H1 (cell line): ENCODE data around the gene GRM4. TPM values are rescaled to one million over a fixed set of nuclear protein-coding genes. Genes with fewer than 3 reads are reported as not detected.

Experiments
- CTCF ChIA-PET: fragments of 300-600 bp; sonication (Branson Sonifier 250); formaldehyde crosslinking; loops from one replicate; lab custom pipeline; 2021; ENCODE audit not compliant: partially characterized antibody; lab: Charles Lee
- POLR2A ChIA-PET: fragments of 300-600 bp; sonication (Branson Sonifier 250); formaldehyde crosslinking; loops from one replicate; lab custom pipeline; 2021; ENCODE audit warnings: inconsistent platforms; ENCODE audit not compliant: partially characterized antibody; lab: Charles Lee
- DNase-seq, 2 experiments: peaks; one replicate each; pipeline versions ENCODE4 v3.0.0 to v3.0.0-alpha.2; 2010 to 2022; ENCODE audit warnings: low spot score in 2 of 2, low read depth in 1 of 2, mixed read lengths in 1 of 2
- FAIRE-seq: peaks from 2 replicates; lab custom pipeline; 2011; peaks lifted over from hg19 to GRCh38; lab: Jason Lieb, UNC
- H2AFZ ChIP-seq: 2 replicates; pipeline ENCODE4 v1.8.1; 2012; ENCODE audit warnings: low read length, inconsistent platforms
- H2AK5ac ChIP-seq: 2 replicates; pipeline ENCODE4 v1.6.1; 2013; ENCODE audit warnings: low read depth, low read length
- H2BK120ac ChIP-seq: replicated peaks from 2 replicates; pipeline ENCODE3; 2013; ENCODE audit warnings: low read depth, low read length, inconsistent platforms
- H2BK12ac ChIP-seq: 2 replicates; pipeline ENCODE4 v1.6.1; 2013; ENCODE audit warnings: low read depth, low read length
- H2BK15ac ChIP-seq: 2 replicates; pipeline ENCODE4 v1.6.1; 2013; ENCODE audit warnings: low read length
- H2BK20ac ChIP-seq: 2 replicates; pipeline ENCODE4 v1.6.1; 2013; ENCODE audit warnings: low read length
- H2BK5ac ChIP-seq: 2 replicates; pipeline ENCODE4 v1.6.1; 2013; ENCODE audit warnings: low read depth, low read length
- H3K14ac ChIP-seq: 2 replicates; pipeline ENCODE4 v1.6.1; 2013; ENCODE audit warnings: inconsistent platforms; ENCODE audit not compliant: insufficient read length
- H3K18ac ChIP-seq: 2 replicates; pipeline ENCODE4 v1.6.1; 2013; ENCODE audit warnings: low read length; ENCODE audit errors: extremely low read depth
- H3K23ac ChIP-seq: 2 replicates; pipeline ENCODE4 v1.6.1; 2013; ENCODE audit warnings: inconsistent platforms; ENCODE audit not compliant: insufficient read length
- H3K23me2 ChIP-seq: 2 replicates; pipeline ENCODE4 v1.6.1; 2013; ENCODE audit warnings: low read depth, low read length
- H3K27ac ChIP-seq: 2 replicates; pipeline ENCODE4 v1.6.1; 2011; ENCODE audit warnings: low read depth, low read length, inconsistent platforms
- H3K27me3 ChIP-seq, 4 experiments: replicated peaks in 1 of 4; 1 replicate in 1 of 4; 2 replicates in 3 of 4; pipeline versions ENCODE4 v1.6.1 to v1.8.1; 2011 to 2013; ENCODE audit warnings: low read length in 3 of 4, mild to moderate bottlenecking in 3 of 4, inconsistent platforms in 2 of 4, mixed read lengths in 2 of 4, moderate library complexity in 1 of 4; ENCODE audit not compliant: control insufficient read depth in 3 of 4, insufficient read depth in 3 of 4; ENCODE audit errors: extremely low read depth in 1 of 4
- H3K36me3 ChIP-seq, 4 experiments: 2 replicates each; pipeline versions ENCODE4 v1.6.1 to v1.8.1; 2011 to 2013; ENCODE audit warnings: mild to moderate bottlenecking in 4 of 4, low read length in 3 of 4, moderate library complexity in 2 of 4, control low read depth in 1 of 4, inconsistent platforms in 1 of 4; ENCODE audit not compliant: insufficient read depth in 4 of 4, control insufficient read depth in 2 of 4
- H3K4ac ChIP-seq: replicated peaks from 2 replicates; pipeline ENCODE3; 2013; ENCODE audit warnings: low read length, low read depth, mixed read lengths, inconsistent platforms; ENCODE audit not compliant: insufficient read length
- H3K4me1 ChIP-seq, 4 experiments: replicated peaks in 1 of 4; 1 replicate in 1 of 4; 2 replicates in 3 of 4; pipeline versions ENCODE4 v1.6.1 to v1.8.1; 2011 to 2013; ENCODE audit warnings: low read length in 3 of 4, inconsistent platforms in 2 of 4, mixed read lengths in 1 of 4; ENCODE audit not compliant: insufficient read depth in 4 of 4, control insufficient read depth in 3 of 4
- H3K4me2 ChIP-seq, 2 experiments: 2 replicates each; pipeline versions ENCODE4 v1.6.1 to v1.8.1; 2011 to 2013; ENCODE audit warnings: low read depth in 2 of 2, low read length in 2 of 2, control low read depth in 1 of 2, inconsistent platforms in 1 of 2, mild to moderate bottlenecking in 1 of 2; ENCODE audit not compliant: insufficient read depth in 1 of 2
- H3K4me3 ChIP-seq, 4 experiments: fragments of 200-600, 300-600 bp in 1 of 4; sonication (generic), shearing (Covaris generic), sonication (Bioruptor Twin) in 1 of 4; 2 replicates each; pipeline versions ENCODE4 v1.5.1 to v1.8.1; 2011 to 2016; ENCODE audit warnings: low read length in 4 of 4, low read depth in 3 of 4, control low read depth in 2 of 4, inconsistent platforms in 2 of 4, mild to moderate bottlenecking in 2 of 4, mixed read lengths in 1 of 4, moderate library complexity in 1 of 4; ENCODE audit not compliant: insufficient read depth in 2 of 4; ENCODE audit errors: extremely low read depth in 1 of 4
- H3K56ac ChIP-seq: replicated peaks from 2 replicates; pipeline ENCODE3; 2013; ENCODE audit warnings: low read depth, mild to moderate bottlenecking, mixed read lengths, low read length, inconsistent platforms; ENCODE audit not compliant: insufficient read length
- H3K79me1 ChIP-seq: 2 replicates; pipeline ENCODE4 v1.6.1; 2013; ENCODE audit warnings: low read depth, low read length, control low read depth
- H3K79me2 ChIP-seq, 2 experiments: 2 replicates each; pipeline versions ENCODE4 v1.6.1 to v1.8.1; 2012 to 2013; ENCODE audit warnings: low read length in 2 of 2, mild to moderate bottlenecking in 2 of 2, inconsistent platforms in 1 of 2; ENCODE audit not compliant: insufficient read depth in 2 of 2, control insufficient read depth in 1 of 2
- H3K9ac ChIP-seq, 4 experiments: replicated peaks in 1 of 4; 1 replicate in 1 of 4; 2 replicates in 3 of 4; pipeline versions ENCODE4 v1.6.1 to v1.8.1; 2011 to 2013; ENCODE audit warnings: low read depth in 3 of 4, low read length in 3 of 4, control low read depth in 2 of 4, mild to moderate bottlenecking in 2 of 4, moderate library complexity in 2 of 4, inconsistent platforms in 1 of 4; ENCODE audit errors: extremely low read depth in 1 of 4
- H3K9me3 ChIP-seq, 2 experiments: 2 replicates each; pipeline versions ENCODE4 v1.6.1 to v1.8.1; 2012 to 2013; ENCODE audit warnings: mild to moderate bottlenecking in 2 of 2, moderate library complexity in 2 of 2, control low read depth in 1 of 2, inconsistent platforms in 1 of 2, low read depth in 1 of 2, low read length in 1 of 2, mixed read lengths in 1 of 2; ENCODE audit not compliant: insufficient read depth in 2 of 2
- H4K20me1 ChIP-seq, 2 experiments: replicated peaks in 1 of 2; 2 replicates each; pipeline versions ENCODE3 to v1.8.1; 2011 to 2013; ENCODE audit warnings: inconsistent platforms in 2 of 2, low read length in 2 of 2, mild to moderate bottlenecking in 1 of 2; ENCODE audit not compliant: insufficient read depth in 2 of 2, control insufficient read depth in 1 of 2
- H4K5ac ChIP-seq: 2 replicates; pipeline ENCODE4 v1.6.1; 2013; ENCODE audit warnings: low read length, low read depth, mixed read lengths, inconsistent platforms; ENCODE audit not compliant: insufficient read length
- H4K8ac ChIP-seq: 2 replicates; pipeline ENCODE4 v1.8.0; 2013; ENCODE audit warnings: mild to moderate bottlenecking, moderate library complexity, low read length, inconsistent platforms; ENCODE audit not compliant: insufficient read depth; ENCODE audit errors: extremely low read depth
- H4K91ac ChIP-seq: replicated peaks from 2 replicates; pipeline ENCODE3; 2013; ENCODE audit warnings: low read length, mixed read lengths, inconsistent platforms; ENCODE audit not compliant: insufficient read length
- ASH2L ChIP-seq: fragments of 200-600, 300-600 bp; sonication (generic); IDR thresholded peaks from one replicate; pipeline ENCODE4 v1.7.1; 2017; ENCODE audit warnings: low read length
- CBX5 ChIP-seq: fragments of 300-800, 300-1000 bp; sonication (generic); IDR thresholded peaks from 2 replicates; pipeline ENCODE4 v1.7.1; 2016; ENCODE audit warnings: antibody characterized with exemption, low read length, low read depth
- CEBPB ChIP-seq: IDR thresholded peaks from 2 replicates; pipeline ENCODE4 v1.6.1; 2012; ENCODE audit warnings: low read depth, low read length
- JUND ChIP-seq: IDR thresholded peaks from 2 replicates; pipeline ENCODE4 v1.6.1; 2011; ENCODE audit warnings: mild to moderate bottlenecking, improper control_type of control experiment, low read length
- KDM1A ChIP-seq: fragments of 200-600, 300-600 bp; sonication (generic); IDR thresholded peaks from 2 replicates; pipeline ENCODE4 v1.7.1; 2016; ENCODE audit warnings: mild to moderate bottlenecking, low read length, borderline replicate concordance
- MAFK ChIP-seq: IDR thresholded peaks from 2 replicates; pipeline ENCODE4 v1.6.1; 2012; ENCODE audit warnings: low read depth, mild to moderate bottlenecking, improper control_type of control experiment, low read length
- POU5F1 ChIP-seq: IDR thresholded peaks from 2 replicates; pipeline ENCODE4 v1.6.1; 2011; ENCODE audit warnings: low read depth, mild to moderate bottlenecking, low read length, moderate library complexity
- SIRT6 ChIP-seq: IDR thresholded peaks from one replicate; pipeline ENCODE4 v1.7.1; 2012; ENCODE audit warnings: low read length, inconsistent platforms
- SIX5 ChIP-seq: IDR thresholded peaks from 2 replicates; pipeline ENCODE4 v1.6.1; 2011; ENCODE audit warnings: mild to moderate bottlenecking, low read depth, low read length
- SP1 ChIP-seq: IDR thresholded peaks from 2 replicates; pipeline ENCODE4 v1.6.1; 2011; ENCODE audit warnings: low read depth, low read length
- TAF1 ChIP-seq: IDR thresholded peaks from 2 replicates; pipeline ENCODE4 v1.6.1; 2011; ENCODE audit warnings: mild to moderate bottlenecking, low read depth, low read length
- TBP ChIP-seq: IDR thresholded peaks from 2 replicates; pipeline ENCODE4 v1.6.1; 2011; ENCODE audit warnings: low read depth, low read length, improper control_type of control experiment
- YY1 ChIP-seq: IDR thresholded peaks from 2 replicates; pipeline ENCODE4 v1.6.1; 2011; ENCODE audit warnings: low read depth, mild to moderate bottlenecking, low read length
- WGBS, 2 experiments: shearing (Covaris generic) in 1 of 2; methylation state at CpG; one replicate each; pipeline versions ENCODE4 v1.1.6 to v1.1.7; 2013 to 2015; ENCODE audit warnings: low lambda C conversion rate in 2 of 2, mixed read lengths in 2 of 2, inconsistent platforms in 1 of 2, low coverage in 1 of 2, missing lambda C conversion rate in 1 of 2; ENCODE audit not compliant: insufficient replicate concordance in 2 of 2, insufficient coverage in 1 of 2, insufficient read length in 1 of 2; ENCODE audit errors: extremely low coverage in 1 of 2, missing lambda C conversion rate in 1 of 2; 5-methylcytosine and 5-hydroxymethylcytosine counted together
- polyA plus RNA-seq, 7 experiments: library from polyadenylated mRNA; depleted of rRNA in 3 of 7; stranded (reverse) in 5 of 7; unstranded in 2 of 7; fragments of >200 nt in 5 of 7; fragments of 200-250 nt in 2 of 7; gene quantifications; 1 replicate in 5 of 7; 2 replicates in 1 of 7; 4 replicates in 1 of 7; pipeline versions ENCODE4 v1.2.1 to v1.2.3, GENCODE V29; 2011 to 2013; ENCODE audit warnings: missing spikeins in 2 of 7, mixed read lengths in 2 of 7
- total RNA-seq: library from RNA; stranded (reverse); fragmentation: NEBNext Ultra II Directional; extraction: Animal tissue kit (Norgen Biotek cat#: 25700); gene quantifications from 2 replicates; pipeline ENCODE4 v1.2.1, GENCODE V29; 2021
- TF ChIP-seq, protein P1 (sequence below): IDR thresholded peaks from 2 replicates; pipeline ENCODE4 v1.6.1; 2012; ENCODE audit warnings: inconsistent platforms

Gene GRM4
- total and polyA plus RNA-seq, 2 of the 8 experiments (the other 6 are each of a cell fraction or from before 2014, with no cell fraction given): 19.6 to 21.5 TPM

DNA sequence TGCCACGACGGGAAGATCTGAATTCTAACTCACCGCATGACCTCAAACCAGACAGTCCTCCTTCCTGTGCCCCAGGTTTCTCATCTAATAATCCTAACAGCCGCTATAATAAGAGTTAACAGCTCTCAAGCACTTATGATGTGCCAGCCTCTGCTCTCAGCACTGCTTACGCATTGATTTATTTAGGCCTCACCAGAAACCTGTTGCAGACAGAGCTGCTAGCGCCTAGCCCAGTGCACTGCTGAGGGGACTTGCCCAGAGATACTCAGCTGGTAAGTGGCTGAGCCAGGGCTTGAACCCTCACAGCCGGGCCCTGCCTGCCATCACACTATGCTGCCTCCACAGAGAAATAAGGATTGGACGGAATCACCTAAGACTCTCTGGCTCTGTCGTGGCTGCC, 37.7 kb downstream of the GRM4 start:
- 88% methylated on average over 9 of the region's 9 CpGs; no CpG with 5 or more reads in 1 of the 2 experiments for WGBS, 2 experiments
- Histone ChIP-seq H3K9ac (no peak overlapping the region), H2BK120ac (no peak overlapping the region), H4K5ac (no peak overlapping the region), H3K27me3 (no peaks in the 10 kb centered on the region), H3K9me3 (no peaks in the 10 kb centered on the region), H3K14ac (no peak overlapping the region), H3K4me3 (no peak overlapping the region), H4K8ac (no peak overlapping the region), H3K23ac (no peak overlapping the region), H3K4me2 (no peak overlapping the region), H3K23me2 (no peaks in the 10 kb centered on the region), H2BK15ac (no peak overlapping the region), H3K27ac (no peak overlapping the region), H3K56ac (no peak overlapping the region), H2BK20ac (no peak overlapping the region), H4K20me1 (peaks cover 3 to 7% of the 10 kb centered on the region in 2 experiments), H3K4me1 (peaks cover 0 to 2% (median 0%) of the 10 kb centered on the region in 4 experiments; a peak in 1 of 7 replicates), H4K91ac (no peak overlapping the region), H3K79me1 (peaks cover 6% of the 10 kb centered on the region), H2AFZ (no peak overlapping the region), H2BK5ac (no peak overlapping the region), H3K4ac (no peak overlapping the region), H3K79me2 (no peaks in the 10 kb centered on the region), H2BK12ac (no peak overlapping the region), H3K18ac (no peak overlapping the region), H2AK5ac (no peak overlapping the region), H3K36me3 (no peaks in the 10 kb centered on the region)
- CTCF ChIA-PET: interaction anchor here (0.6 to 1.4 kb wide), 9 partner anchors 11 to 83 kb away, joined by 3 to 4 read pairs (median 4); no protein-coding TSS in a partner anchor
- POLR2A ChIA-PET: no interaction called here
- no peak for DNase-seq
- FAIRE-seq: no peak
- TF ChIP-seq CEBPB (no peak), KDM1A (no peak), MAFK (no peak), JUND (no peak), CBX5 (no peak), POU5F1 (no peak), SP1 (no peak), TBP (no peak), SIRT6 (no peak), YY1 (no peak), TAF1 (no peak), SIX5 (no peak), ASH2L (no peak)
- TF ChIP-seq, protein P1, sequence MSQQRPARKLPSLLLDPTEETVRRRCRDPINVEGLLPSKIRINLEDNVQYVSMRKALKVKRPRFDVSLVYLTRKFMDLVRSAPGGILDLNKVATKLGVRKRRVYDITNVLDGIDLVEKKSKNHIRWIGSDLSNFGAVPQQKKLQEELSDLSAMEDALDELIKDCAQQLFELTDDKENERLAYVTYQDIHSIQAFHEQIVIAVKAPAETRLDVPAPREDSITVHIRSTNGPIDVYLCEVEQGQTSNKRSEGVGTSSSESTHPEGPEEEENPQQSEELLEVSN: no peak
